Ramos (cell line): ENCODE data around the gene RBM15.

ENCODE experiments used
- in situ Hi-C: fragments of 300-500 bp; cut with MboI; formaldehyde crosslinking; loops from one replicate; pipeline ENCODE4 v1.14.3; 2022; ENCODE audit warnings: low sequenced_read_pairs; ENCODE audit not compliant: unreplicated experiment

Gene RBM15, protein sequence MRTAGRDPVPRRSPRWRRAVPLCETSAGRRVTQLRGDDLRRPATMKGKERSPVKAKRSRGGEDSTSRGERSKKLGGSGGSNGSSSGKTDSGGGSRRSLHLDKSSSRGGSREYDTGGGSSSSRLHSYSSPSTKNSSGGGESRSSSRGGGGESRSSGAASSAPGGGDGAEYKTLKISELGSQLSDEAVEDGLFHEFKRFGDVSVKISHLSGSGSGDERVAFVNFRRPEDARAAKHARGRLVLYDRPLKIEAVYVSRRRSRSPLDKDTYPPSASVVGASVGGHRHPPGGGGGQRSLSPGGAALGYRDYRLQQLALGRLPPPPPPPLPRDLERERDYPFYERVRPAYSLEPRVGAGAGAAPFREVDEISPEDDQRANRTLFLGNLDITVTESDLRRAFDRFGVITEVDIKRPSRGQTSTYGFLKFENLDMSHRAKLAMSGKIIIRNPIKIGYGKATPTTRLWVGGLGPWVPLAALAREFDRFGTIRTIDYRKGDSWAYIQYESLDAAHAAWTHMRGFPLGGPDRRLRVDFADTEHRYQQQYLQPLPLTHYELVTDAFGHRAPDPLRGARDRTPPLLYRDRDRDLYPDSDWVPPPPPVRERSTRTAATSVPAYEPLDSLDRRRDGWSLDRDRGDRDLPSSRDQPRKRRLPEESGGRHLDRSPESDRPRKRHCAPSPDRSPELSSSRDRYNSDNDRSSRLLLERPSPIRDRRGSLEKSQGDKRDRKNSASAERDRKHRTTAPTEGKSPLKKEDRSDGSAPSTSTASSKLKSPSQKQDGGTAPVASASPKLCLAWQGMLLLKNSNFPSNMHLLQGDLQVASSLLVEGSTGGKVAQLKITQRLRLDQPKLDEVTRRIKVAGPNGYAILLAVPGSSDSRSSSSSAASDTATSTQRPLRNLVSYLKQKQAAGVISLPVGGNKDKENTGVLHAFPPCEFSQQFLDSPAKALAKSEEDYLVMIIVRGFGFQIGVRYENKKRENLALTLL

GRCh38 chr1:110338886-110339406 lies at the start of gene RBM15:
TSS of gene RBM15 (plus strand) at chr1:110339377. CDS start at chr1:110339406, 29 bp downstream.
- in situ Hi-C loops, result no loop called here

GRCh38 chr1:110291241-110292030 lies 47.7 kb upstream of the RBM15 start:
- in situ Hi-C loops, result no loop called here

DNA sequence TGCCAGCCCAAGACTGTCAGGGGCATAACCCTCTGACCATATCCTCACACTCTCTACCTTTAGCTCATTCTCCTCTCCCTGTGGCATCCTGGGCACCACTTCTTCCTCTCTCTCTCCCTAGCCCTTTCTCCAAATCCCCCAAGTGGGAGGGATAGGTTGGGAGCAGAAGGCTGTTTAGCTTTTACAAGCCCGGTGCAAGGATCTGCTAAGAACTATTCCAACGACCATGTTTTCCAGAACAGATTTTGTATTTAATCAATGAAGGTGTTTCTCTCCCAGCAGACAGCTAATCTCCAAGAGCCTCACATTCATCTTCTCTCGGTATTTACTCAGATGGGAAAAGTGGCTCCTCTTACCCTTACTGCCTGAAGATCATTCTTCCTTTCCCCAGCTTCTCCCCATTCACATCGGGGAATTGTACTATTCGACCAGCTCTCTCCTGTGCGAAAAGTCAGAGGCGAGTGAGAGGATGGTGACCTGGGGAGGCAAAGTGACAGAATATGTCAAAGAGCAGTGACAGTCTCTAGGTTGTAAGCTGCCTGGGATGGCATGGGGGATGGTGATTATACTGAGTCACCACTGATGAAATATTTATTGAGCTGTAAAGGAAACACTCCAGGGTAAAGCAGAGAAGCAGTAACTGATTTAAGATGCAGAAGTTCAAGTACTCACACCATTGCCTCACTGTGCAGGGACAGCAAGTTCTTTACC lies 47.0 kb upstream of the RBM15 start:
- in situ Hi-C loops, result no loop called here

DNA sequence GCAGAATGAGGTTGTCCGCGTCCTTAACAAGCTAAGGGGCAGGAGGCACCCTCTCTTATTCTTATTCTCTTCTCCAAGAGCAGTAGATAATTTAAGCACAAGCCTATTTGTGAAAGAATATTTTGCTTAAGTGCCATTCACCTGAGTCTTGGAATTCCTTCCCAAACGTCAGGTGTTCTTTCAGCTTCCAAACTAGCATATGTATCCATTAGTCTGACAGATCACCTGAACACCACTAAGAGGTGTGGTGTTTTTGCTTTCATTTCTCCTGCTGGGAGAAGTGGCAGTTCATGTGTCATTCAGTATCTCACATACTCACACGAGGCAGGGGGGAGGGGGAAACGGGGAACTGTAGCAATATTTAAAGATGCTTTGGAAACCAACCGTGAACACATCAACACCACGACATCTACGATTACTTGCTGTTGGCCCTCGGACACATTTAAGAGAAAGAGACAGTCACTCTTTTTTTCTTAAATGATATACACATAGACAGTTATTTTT lies 45.5 kb upstream of the RBM15 start:
- in situ Hi-C loops, result no loop called here

GRCh38 chr1:110294308-110294707 lies 44.9 kb upstream of the RBM15 start:
- in situ Hi-C loops, result no loop called here

- in situ Hi-C loops, result no loop called here
Observed at GRCh38 chr1:110298991-110299390, 40.2 kb upstream of the RBM15 start.

DNA sequence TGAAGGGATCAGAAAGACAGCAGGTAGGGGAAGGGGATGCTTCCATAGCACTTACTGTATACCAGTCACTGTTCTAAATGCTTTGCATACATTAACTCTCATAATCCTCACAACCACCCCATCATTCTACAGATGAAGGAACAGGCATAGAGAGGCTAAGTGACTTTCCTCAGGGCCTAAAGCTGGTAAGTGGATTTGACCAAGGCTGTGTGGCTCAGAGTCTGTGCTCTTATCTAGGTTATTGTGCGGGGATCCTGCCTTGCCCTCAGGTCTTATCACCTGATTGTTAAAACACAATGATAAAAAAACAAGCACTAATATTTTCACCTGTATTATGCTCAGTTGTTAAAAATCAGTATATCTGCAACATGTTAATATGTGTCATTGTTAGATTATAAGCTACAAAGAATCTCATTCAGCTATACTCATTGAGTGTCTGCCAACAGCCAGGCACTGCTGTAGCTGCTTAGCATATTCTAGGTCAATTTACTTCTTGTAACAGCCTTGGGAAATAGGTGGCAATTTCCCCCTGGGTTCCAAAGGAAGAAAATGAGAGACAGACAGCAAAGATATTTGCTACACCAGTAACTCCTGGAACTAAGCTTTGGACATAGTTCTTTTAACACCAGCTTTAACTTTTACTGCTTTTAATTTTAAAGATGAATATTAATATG lies 38.6 kb upstream of the RBM15 start:
- in situ Hi-C loops, result no loop called here

DNA sequence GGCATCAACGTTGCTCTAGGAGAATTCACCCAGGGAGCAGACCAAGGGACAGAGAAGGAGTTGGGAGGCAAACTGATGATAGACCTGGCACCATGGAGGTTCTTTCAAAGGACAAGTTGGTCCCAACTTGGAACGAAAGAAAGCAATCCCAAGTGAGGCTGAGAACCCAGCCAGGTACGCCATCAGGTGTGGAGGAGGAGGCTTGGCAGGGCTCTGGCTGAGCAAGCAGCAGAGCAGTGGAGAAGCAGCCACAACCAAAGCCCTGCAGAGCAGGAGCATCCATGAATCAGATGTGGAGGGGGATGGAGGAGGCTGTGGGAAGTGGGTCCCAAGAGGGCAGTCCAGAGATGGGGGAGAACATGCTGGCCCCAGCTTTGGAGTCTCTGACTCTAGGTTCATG lies 36.3 kb upstream of the RBM15 start:
- in situ Hi-C loops, result no loop called here

DNA sequence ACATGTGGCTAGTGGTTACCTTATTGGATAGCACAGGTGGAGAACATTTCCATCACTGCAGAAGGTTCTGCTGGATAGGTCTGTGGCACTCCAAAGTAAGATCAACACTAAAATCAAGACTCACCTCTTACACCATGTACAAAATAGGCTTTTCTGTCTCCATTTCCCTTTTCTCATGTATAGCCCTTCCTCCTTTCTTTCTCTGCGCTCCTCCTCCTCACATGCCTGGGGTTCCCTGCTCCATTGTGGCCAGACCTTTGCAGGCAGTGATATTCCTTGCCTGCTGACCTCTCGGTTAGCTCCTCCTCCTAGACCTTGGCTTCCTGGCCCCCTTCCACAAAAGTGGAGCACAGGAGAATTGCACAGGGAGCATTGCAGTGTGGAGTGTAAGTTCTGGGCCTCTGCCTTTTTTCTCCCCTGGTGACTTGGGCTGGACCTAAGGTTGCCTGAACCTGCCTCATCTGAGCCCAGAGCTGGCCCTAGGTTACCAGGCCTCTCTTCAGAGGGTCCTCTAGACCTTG lies 33.2 kb upstream of the RBM15 start:
- in situ Hi-C loops, result no loop called here

DNA sequence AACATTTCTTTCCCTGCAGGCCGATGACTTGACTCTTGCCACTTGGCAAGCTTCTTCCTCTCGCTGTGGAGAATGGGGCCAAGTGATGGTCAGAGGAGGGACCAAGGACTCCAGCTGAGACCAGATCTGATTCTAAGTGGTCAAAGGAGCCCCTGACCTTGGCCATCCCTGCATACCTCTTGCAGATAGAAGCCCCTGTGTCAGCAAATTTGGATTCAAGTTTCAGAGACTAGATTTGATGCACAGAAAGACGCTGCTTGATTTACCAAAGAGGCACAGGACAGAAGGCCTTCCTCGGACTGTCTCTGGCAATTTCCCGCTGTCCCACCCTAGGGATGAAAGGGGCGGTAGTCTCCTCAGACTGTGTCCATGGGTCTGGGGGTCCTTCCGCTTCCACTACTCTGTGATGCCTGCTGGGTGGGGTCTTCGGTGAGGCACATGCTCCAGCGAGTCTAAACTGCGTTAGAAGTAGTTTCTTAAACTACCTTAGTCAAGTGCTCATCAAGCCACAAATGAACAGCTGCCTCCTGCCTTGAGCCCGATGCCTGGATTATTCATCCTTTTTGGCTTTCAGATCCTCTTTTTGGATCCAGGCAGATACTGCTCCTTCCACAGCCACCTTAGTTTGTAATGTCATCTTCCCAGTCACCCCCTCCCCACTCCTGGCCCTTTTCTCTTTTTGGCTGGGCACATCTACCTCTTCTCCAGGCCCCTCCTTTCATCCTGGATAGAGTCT lies 31.8 kb upstream of the RBM15 start:
- in situ Hi-C loops, result no loop called here

DNA sequence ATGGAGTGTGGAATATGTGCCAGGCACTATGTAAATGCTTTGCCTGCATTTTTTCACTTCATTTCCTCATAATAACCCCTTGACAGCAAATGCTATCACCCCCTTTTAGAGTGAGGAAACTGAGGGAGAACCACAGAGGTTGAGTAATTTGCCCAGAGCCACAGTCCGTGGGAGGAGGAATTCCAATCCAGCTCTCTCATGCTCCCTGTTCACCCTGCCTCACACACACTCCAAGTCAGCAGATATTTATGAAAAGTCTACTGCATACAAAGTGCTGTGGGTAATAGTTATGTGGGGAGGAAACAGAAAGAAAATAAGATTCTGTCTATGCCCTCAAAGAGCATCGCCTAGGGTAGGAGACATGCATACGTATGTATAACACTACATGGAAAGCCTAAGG lies 30.9 kb upstream of the RBM15 start:
- in situ Hi-C loops, result no loop called here

- in situ Hi-C loops, result no loop called here
Observed at GRCh38 chr1:110309139-110309538, 30.0 kb upstream of the RBM15 start.

DNA sequence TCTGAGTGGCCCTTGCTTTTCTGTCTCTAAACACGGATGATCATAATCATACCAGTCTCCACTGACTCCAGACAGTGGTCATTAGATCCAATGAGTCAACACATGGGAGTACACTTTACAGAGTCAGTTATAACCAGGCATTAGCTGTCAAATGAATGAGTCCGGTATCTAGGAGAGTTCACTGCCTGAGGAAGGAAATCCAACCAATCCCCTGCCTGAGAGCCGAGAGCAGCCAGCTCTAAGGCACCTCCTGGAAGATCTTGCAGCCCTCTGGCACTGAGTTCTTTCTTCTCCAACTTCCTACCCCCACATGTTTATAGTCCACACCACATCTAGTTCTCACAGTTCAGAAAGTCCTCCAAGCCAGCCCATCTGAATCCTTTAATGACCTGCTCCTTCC lies 29.4 kb upstream of the RBM15 start:
- in situ Hi-C loops, result no loop called here

DNA sequence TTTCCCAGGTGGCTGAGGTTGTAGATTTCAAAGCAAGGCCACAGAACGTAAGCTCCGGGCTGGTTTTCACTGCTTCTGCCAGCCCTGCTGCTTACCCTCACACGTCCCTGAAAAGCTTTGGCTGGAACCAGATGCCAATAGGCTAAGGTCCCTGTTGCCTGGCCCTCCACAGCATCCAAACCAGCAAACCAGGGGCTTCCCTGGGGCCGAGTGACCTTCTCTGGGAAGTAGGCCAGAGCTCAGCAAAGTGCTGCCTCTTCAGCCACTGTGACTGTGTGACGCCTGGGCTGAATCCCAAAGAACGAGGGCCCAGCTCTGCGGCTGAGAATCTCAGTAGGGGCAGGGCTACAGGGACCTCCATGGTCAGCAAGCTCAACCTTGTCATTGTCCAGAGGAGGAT lies 28.9 kb upstream of the RBM15 start:
- in situ Hi-C loops, result no loop called here

- in situ Hi-C loops, result no loop called here
Observed at GRCh38 chr1:110312188-110313121, 26.7 kb upstream of the RBM15 start.

DNA sequence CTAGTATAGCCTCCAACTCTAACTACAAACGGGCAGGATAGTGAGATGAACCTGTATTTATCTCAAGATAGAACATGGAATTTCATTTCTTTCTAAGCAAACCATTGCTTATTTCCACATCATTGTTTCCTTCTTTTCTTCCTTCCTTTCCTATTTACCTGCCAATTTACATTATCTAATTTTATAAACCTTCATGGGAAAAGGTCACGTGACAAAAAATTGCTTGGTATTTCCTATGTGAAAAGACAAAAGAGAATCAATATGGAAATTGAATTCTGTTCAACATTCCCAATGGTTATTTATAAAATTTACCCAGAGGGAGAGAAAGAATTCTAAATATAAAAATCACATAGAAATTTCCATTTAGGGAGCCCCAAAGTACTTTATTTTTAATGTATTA lies 22.4 kb upstream of the RBM15 start:
- in situ Hi-C loops, result no loop called here

GRCh38 chr1:110318046-110318445 lies 21.1 kb upstream of the RBM15 start:
- in situ Hi-C loops, result no loop called here
